Caco-2 (cell line): ENCODE data around the gene MEIOC. TPM values are rescaled to one million over a fixed set of nuclear protein-coding genes. Genes with fewer than 3 reads are reported as not detected.

Experiments used
- BruUV-seq: library from RNA; stranded (reverse); fragments of 400-500 nt; replicated peaks from 2 replicates; lab custom pipeline; 2021; lab: Mats Ljungman, UMichigan
- CTCF ChIA-PET: fragments of 300-600 bp; sonication (Branson Sonifier 250); formaldehyde crosslinking; loops from one replicate; lab custom pipeline; 2022; ENCODE audit warnings: antibody characterized with exemption; lab: Charles Lee
- POLR2A ChIA-PET: fragments of 300-600 bp; sonication (Branson Sonifier 250); formaldehyde crosslinking; loops from one replicate; lab custom pipeline; 2022; ENCODE audit warnings: antibody characterized with exemption; lab: Charles Lee
- DNase-seq, 2 experiments: peaks; one replicate each; pipeline versions ENCODE4 v3.0.0 to v3.0.0-alpha.2; 2020 to 2022
- H3K27me3 ChIP-seq: replicated peaks from 2 replicates; pipeline ENCODE4 v1.6.0; 2011; ENCODE audit warnings: low read length; ENCODE audit not compliant: control insufficient read depth, insufficient read depth
- H3K36me3 ChIP-seq: 2 replicates; pipeline ENCODE4 v1.5.1; 2011; ENCODE audit warnings: low read length; ENCODE audit not compliant: control insufficient read depth, insufficient read depth
- H3K4me1 ChIP-seq: fragments of 250-450 bp; sonication (Bioruptor Pico); 2 replicates; pipeline ENCODE4 v1.5.1; 2020; ENCODE audit warnings: mild to moderate bottlenecking
- H3K4me3 ChIP-seq: 2 replicates; pipeline ENCODE4 v1.5.1; 2011; ENCODE audit warnings: low read depth, mild to moderate bottlenecking, control low read depth, low read length
- H3K9me3 ChIP-seq: fragments of 250-450 bp; sonication (Bioruptor Pico); 2 replicates; pipeline ENCODE4 v1.5.1; 2020; ENCODE audit warnings: mild to moderate bottlenecking, moderate library complexity
- H3K27ac Mint-ChIP-seq: one replicate; pipeline ENCODE4 v1.8.0; 2022; ENCODE audit warnings: mixed read lengths; ENCODE audit not compliant: unreplicated experiment
- H3K27me3 Mint-ChIP-seq: one replicate; pipeline ENCODE4 v1.8.0; 2022; ENCODE audit warnings: mixed read lengths; ENCODE audit not compliant: insufficient read depth, unreplicated experiment
- H3K36me3 Mint-ChIP-seq: one replicate; pipeline ENCODE4 v1.8.0; 2022; ENCODE audit warnings: mild to moderate bottlenecking, mixed read lengths; ENCODE audit not compliant: insufficient read depth, unreplicated experiment
- H3K4me1 Mint-ChIP-seq: one replicate; pipeline ENCODE4 v1.8.0; 2022; ENCODE audit warnings: low read depth, mixed read lengths; ENCODE audit not compliant: unreplicated experiment
- H3K4me3 Mint-ChIP-seq: one replicate; pipeline ENCODE4 v1.8.0; 2022; ENCODE audit warnings: mild to moderate bottlenecking, moderate library complexity, mixed read lengths; ENCODE audit not compliant: unreplicated experiment
- H3K9me3 Mint-ChIP-seq: one replicate; pipeline ENCODE4 v1.8.0; 2022; ENCODE audit warnings: mixed read lengths; ENCODE audit not compliant: unreplicated experiment
- CTCF ChIP-seq, 2 experiments: fragments of 200-600 bp in 1 of 2; IDR thresholded peaks; 1 replicate in 1 of 2; 2 replicates in 1 of 2; pipeline versions ENCODE4 v1.5.1 to v1.8.0; 2011 to 2022; ENCODE audit warnings: antibody characterized with exemption in 1 of 2, control low read depth in 1 of 2, inconsistent platforms in 1 of 2, low read depth in 1 of 2, low read length in 1 of 2, mild to moderate bottlenecking in 1 of 2, moderate library complexity in 1 of 2; ENCODE audit not compliant: insufficient read depth in 1 of 2, severe bottlenecking in 1 of 2, unreplicated experiment in 1 of 2
- intact Hi-C: fragments of 100-400 bp; cut with micrococcal nuclease; formaldehyde crosslinking; loops from one replicate; pipeline ENCODE4 v1.10.0; 2022; ENCODE audit not compliant: unreplicated experiment
- total RNA-seq: library from RNA; stranded (reverse); gene quantifications from 2 replicates; pipeline ENCODE4 v1.2.3, GENCODE V29; 2022

Gene MEIOC
- total RNA-seq, 1 experiment from 2014 or later = not detected

- Mint-ChIP-seq H3K4me1 (peaks cover 32% of the 10 kb centered on the region), H3K9me3 (no peaks in the 10 kb centered on the region), H3K27ac (peak overlapping the region; percentile 88), H3K4me3 (no peak overlapping the region), H3K36me3 (no peaks in the 10 kb centered on the region), H3K27me3 (no peaks in the 10 kb centered on the region)
- no peaks in the 10 kb centered on the region for H3K27me3 ChIP-seq
- DNase-seq = no peak
- H3K4me3 ChIP-seq = no peak overlapping the region
- intact Hi-C loops = no loop called here
- no peak for TF ChIP-seq CTCF (IDR thresholded peaks at IDR 0.05; ENCODE audit: insufficient read depth in 1 of 2, low read depth in 1 of 2, low read length in 1 of 2, severe bottlenecking in 1 of 2, unreplicated experiment in 1 of 2)
- ChIA-PET POLR2A (interaction anchor here (1.0 to 1.2 kb wide), 2 partner anchors 21 to 82 kb away, joined by 3 to 5 read pairs; no protein-coding TSS in a partner anchor), CTCF (interaction anchor here (0.5 to 1.8 kb wide), 3 partner anchors 66 to 245 kb away, joined by 3 to 4 read pairs (median 3); partner anchors contain the start of gene FAM171A2)
- BruUV-seq = no TSS peak
- H3K4me1 ChIP-seq = peaks cover 35% of the 10 kb centered on the region
- no peaks in the 10 kb centered on the region for H3K36me3 ChIP-seq
- H3K9me3 ChIP-seq = no peaks in the 10 kb centered on the region
These were observed 47.4 kb upstream of the MEIOC start for GRCh38 chr17:44608727-44609435.

- Mint-ChIP-seq H3K27me3 (no peaks in the 10 kb centered on the region), H3K4me3 (no peak overlapping the region), H3K36me3 (no peaks in the 10 kb centered on the region), H3K27ac (peak overlapping the region; percentile 31), H3K4me1 (peaks cover 32% of the 10 kb centered on the region), H3K9me3 (no peaks in the 10 kb centered on the region)
- H3K36me3 ChIP-seq = no peaks in the 10 kb centered on the region
- TF ChIP-seq CTCF (IDR thresholded peaks at IDR 0.05; ENCODE audit: insufficient read depth in 1 of 2, low read depth in 1 of 2, low read length in 1 of 2, severe bottlenecking in 1 of 2, unreplicated experiment in 1 of 2) = no peak
- no TSS peak for BruUV-seq
- H3K4me3 ChIP-seq = no peak overlapping the region
- CTCF ChIA-PET = interaction anchor here (1.2 to 1.8 kb wide), 2 partner anchors 11 to 76 kb away, joined by 3 read pairs; no protein-coding TSS in a partner anchor
- POLR2A ChIA-PET = interaction anchor here (1.0 kb wide), 1 partner anchor 67 kb away, joined by 4 read pairs; no protein-coding TSS in a partner anchor
- H3K4me1 ChIP-seq = peaks cover 40% of the 10 kb centered on the region
- H3K9me3 ChIP-seq = no peaks in the 10 kb centered on the region
- intact Hi-C loops = no loop called here
- H3K27me3 ChIP-seq = no peaks in the 10 kb centered on the region
- peak; percentile 49 to 73 for DNase-seq
These were observed 45.9 kb upstream of the MEIOC start for GRCh38 chr17:44610331-44610730.

GRCh38 chr17:44610871-44611270 is 45.4 kb upstream of the MEIOC start:
- H3K4me1 Mint-ChIP-seq = peaks cover 32% of the 10 kb centered on the region
- Histone ChIP-seq H3K4me3 (no peak overlapping the region), H3K27me3 (no peaks in the 10 kb centered on the region), H3K36me3 (no peaks in the 10 kb centered on the region), H3K9me3 (no peaks in the 10 kb centered on the region), H3K4me1 (peaks cover 40% of the 10 kb centered on the region)
- DNase-seq = no peak
- CTCF ChIA-PET = interaction anchor here (1.2 kb wide), 1 partner anchor 12 kb away, joined by 3 read pairs; no protein-coding TSS in a partner anchor
- no peaks in the 10 kb centered on the region for H3K9me3 Mint-ChIP-seq
- no TSS peak for BruUV-seq
- H3K4me3 Mint-ChIP-seq = no peak overlapping the region
- H3K27me3 Mint-ChIP-seq = no peaks in the 10 kb centered on the region
- peak overlapping the region; percentile 31 for H3K27ac Mint-ChIP-seq
- intact Hi-C loops = no loop called here
- no peaks in the 10 kb centered on the region for H3K36me3 Mint-ChIP-seq
- POLR2A ChIA-PET = interaction anchor here (1.0 kb wide), 1 partner anchor 67 kb away, joined by 4 read pairs; no protein-coding TSS in a partner anchor
- no peak for TF ChIP-seq CTCF (IDR thresholded peaks at IDR 0.05; ENCODE audit: insufficient read depth in 1 of 2, low read depth in 1 of 2, low read length in 1 of 2, severe bottlenecking in 1 of 2, unreplicated experiment in 1 of 2)
